ENCODE measurements around the gene CAV1. TPM values are rescaled to one million over a fixed set of nuclear protein-coding genes. Genes with fewer than 3 reads are reported as not detected.

Gene CAV1
- total RNA-seq, 1 donor from 2014 or later = 502 TPM

DNA sequence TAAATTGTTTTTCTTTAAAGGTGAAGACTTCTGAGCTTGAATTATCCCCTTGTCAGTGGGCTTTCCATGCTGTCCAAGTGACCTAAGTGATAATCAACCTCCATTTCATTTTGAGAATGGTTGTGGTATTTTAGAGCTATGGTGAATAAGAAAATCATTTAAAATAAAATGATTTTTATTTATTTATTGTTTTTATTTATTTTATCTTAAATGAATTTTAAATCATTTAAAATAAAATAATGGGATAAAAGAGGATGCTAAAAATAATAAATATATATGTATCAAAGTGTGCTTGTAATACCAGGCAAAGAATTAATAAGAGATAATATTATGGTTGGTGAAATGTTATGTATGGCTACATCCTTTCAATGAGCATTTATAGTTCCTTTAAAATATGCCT is 24.5 kb downstream of the CAV1 start:
- Mint-ChIP-seq H3K27ac (ENCODE audit: unreplicated experiment) (no peak overlapping the region), H3K9me3 (ENCODE audit: unreplicated experiment) (no peaks in the 10 kb centered on the region), H3K27me3 (ENCODE audit: unreplicated experiment) (no peaks in the 10 kb centered on the region), H3K4me3 (ENCODE audit: unreplicated experiment) (no peak overlapping the region), H3K4me1 (ENCODE audit: unreplicated experiment) (peaks cover 54% of the 10 kb centered on the region), H3K36me3 (ENCODE audit: unreplicated experiment) (peaks cover 52% of the 10 kb centered on the region)
- DNase-seq (ENCODE audit: extremely low spot score, unreplicated experiment) = no peak
- TF ChIP-seq, protein P1, sequence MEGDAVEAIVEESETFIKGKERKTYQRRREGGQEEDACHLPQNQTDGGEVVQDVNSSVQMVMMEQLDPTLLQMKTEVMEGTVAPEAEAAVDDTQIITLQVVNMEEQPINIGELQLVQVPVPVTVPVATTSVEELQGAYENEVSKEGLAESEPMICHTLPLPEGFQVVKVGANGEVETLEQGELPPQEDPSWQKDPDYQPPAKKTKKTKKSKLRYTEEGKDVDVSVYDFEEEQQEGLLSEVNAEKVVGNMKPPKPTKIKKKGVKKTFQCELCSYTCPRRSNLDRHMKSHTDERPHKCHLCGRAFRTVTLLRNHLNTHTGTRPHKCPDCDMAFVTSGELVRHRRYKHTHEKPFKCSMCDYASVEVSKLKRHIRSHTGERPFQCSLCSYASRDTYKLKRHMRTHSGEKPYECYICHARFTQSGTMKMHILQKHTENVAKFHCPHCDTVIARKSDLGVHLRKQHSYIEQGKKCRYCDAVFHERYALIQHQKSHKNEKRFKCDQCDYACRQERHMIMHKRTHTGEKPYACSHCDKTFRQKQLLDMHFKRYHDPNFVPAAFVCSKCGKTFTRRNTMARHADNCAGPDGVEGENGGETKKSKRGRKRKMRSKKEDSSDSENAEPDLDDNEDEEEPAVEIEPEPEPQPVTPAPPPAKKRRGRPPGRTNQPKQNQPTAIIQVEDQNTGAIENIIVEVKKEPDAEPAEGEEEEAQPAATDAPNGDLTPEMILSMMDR (IDR thresholded peaks at IDR 0.05) = no peak

DNA sequence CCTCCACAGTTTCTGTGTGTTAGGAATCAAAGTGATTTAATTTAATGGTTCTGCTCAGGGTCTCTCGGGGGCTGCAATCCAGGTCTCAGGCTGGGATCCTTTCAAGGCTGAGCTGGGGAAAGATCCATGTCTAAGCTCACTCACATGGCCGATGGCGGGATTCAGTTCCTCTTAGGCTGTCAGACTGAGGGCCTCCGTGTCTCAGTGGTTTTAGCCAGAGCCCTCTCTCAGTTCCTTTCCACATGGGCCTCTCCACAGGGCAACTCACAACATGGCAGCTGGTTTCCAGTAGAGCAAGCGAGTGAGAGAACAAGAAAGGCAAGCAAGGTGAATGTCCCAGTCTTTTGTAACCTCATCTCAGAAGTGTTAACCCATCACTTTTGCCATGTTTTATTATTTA is 26.9 kb downstream of the CAV1 start:
- TF ChIP-seq, protein P1 (IDR thresholded peaks at IDR 0.05) = no peak
- Mint-ChIP-seq H3K4me1 (ENCODE audit: unreplicated experiment) (peaks cover 58% of the 10 kb centered on the region), H3K36me3 (ENCODE audit: unreplicated experiment) (peaks cover 38% of the 10 kb centered on the region), H3K27me3 (ENCODE audit: unreplicated experiment) (no peaks in the 10 kb centered on the region), H3K27ac (ENCODE audit: unreplicated experiment) (peak overlapping the region; percentile 68), H3K9me3 (ENCODE audit: unreplicated experiment) (no peaks in the 10 kb centered on the region), H3K4me3 (ENCODE audit: unreplicated experiment) (no peak overlapping the region)
- no peak for DNase-seq (ENCODE audit: extremely low spot score, unreplicated experiment)

DNA sequence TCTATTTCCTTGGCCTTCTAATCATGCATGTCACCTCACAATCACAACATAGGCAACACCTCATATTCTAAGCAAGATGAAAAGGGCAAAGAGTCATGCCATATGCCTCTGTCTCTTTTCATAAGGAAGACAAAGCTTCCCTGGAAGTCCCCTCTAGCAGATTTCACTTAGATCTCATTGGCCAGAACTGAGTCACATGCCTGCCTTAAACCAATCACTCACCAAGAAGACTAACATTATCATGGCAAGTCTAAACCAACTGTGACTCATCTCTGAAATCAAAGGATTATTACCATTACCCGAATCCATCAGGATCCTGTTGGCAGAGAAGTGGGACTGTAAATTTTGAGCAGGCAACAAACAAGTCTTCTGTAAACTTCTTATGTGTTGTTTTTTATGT is 27.8 kb downstream of the CAV1 start:
- Mint-ChIP-seq H3K36me3 (ENCODE audit: unreplicated experiment) (peaks cover 32% of the 10 kb centered on the region), H3K27ac (ENCODE audit: unreplicated experiment) (peak overlapping the region; percentile 68), H3K4me3 (ENCODE audit: unreplicated experiment) (no peak overlapping the region), H3K27me3 (ENCODE audit: unreplicated experiment) (no peaks in the 10 kb centered on the region), H3K9me3 (ENCODE audit: unreplicated experiment) (no peaks in the 10 kb centered on the region), H3K4me1 (ENCODE audit: unreplicated experiment) (peaks cover 55% of the 10 kb centered on the region)
- TF ChIP-seq, protein P1 (IDR thresholded peaks at IDR 0.05) = no peak
- DNase-seq (ENCODE audit: extremely low spot score, unreplicated experiment) = no peak

DNA sequence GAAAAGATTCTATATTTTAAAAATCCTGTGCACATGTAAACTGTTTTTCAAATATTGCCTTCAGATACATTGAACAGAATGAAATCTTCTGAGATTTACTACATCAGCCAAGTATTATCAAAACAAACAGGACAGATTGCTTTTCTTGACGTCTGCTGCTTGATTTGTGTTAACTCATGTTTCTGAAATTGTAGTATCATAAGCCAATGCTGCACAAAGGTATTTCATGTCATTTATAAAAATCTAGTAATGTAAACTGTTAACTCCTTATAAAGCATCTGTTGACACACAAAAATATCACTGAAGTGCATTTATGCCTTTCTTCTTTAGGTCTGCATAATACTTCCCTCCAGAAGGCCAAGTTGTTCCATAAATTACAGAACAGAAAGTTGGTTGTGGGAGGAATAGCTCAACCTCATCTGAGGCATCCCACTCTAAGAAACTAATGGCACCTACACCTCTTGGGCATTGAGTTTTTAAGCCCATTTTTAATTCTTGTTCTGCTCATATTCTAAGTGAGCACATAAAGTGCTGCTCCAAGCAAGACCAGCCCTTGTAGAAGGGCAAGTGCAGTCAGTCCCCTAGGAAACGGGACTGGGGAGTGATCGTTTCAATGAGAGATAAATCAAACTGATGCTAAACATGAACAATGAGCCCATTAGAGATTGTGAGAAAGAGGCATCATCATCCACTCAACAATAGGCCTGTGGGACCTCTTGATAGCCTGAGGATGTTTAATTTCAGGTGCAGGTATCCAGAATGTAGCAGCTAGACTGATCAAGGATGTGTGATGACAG is 28.5 kb downstream of the CAV1 start:
- Mint-ChIP-seq H3K4me1 (ENCODE audit: unreplicated experiment) (peaks cover 57% of the 10 kb centered on the region), H3K4me3 (ENCODE audit: unreplicated experiment) (no peak overlapping the region), H3K27ac (ENCODE audit: unreplicated experiment) (peak overlapping the region; percentile 41), H3K27me3 (ENCODE audit: unreplicated experiment) (no peaks in the 10 kb centered on the region), H3K9me3 (ENCODE audit: unreplicated experiment) (no peaks in the 10 kb centered on the region), H3K36me3 (ENCODE audit: unreplicated experiment) (peaks cover 31% of the 10 kb centered on the region)
- DNase-seq (ENCODE audit: extremely low spot score, unreplicated experiment) = no peak
- TF ChIP-seq, protein P1 (IDR thresholded peaks at IDR 0.05) = no peak

DNA sequence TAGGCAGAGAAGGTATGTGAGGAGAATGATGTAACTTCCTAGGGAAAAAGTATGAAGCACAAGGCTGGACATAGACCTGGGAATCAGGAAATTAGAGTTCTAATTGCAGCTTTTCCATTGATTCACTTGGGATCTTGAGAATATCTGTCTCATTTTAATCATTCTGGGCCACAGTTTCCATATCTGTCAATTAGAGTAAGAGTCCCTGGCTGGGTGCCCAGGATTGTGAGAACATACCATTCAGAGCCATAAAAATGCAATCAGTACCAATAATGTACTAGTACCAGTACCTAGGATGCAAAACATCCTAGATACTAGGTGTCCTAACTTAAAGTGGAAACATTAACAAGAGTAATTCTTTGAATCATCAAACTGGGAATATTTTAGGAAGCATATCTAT is 29.6 kb downstream of the CAV1 start:
- Mint-ChIP-seq H3K36me3 (ENCODE audit: unreplicated experiment) (peaks cover 34% of the 10 kb centered on the region), H3K4me3 (ENCODE audit: unreplicated experiment) (no peak overlapping the region), H3K9me3 (ENCODE audit: unreplicated experiment) (no peaks in the 10 kb centered on the region), H3K27me3 (ENCODE audit: unreplicated experiment) (no peaks in the 10 kb centered on the region), H3K4me1 (ENCODE audit: unreplicated experiment) (peaks cover 58% of the 10 kb centered on the region), H3K27ac (ENCODE audit: unreplicated experiment) (peak overlapping the region; percentile 84)
- DNase-seq (ENCODE audit: extremely low spot score, unreplicated experiment) = no peak
- TF ChIP-seq, protein P1 (IDR thresholded peaks at IDR 0.05) = no peak

All from osteocyte (in vitro differentiated cells).